NT2/D1 (cell line): ENCODE results near the gene ARHGAP25.

Source experiments
- DNase-seq: peaks from one replicate; pipeline ENCODE4 v3.0.0-alpha.2; 2011; ENCODE audit warnings: low read depth, low spot score
- H3K27me3 ChIP-seq: 2 replicates; pipeline ENCODE4 v1.6.0; 2011; ENCODE audit warnings: mild to moderate bottlenecking; ENCODE audit not compliant: insufficient read length, insufficient read depth
- H3K36me3 ChIP-seq: 2 replicates; pipeline ENCODE4 v1.6.1; 2011; ENCODE audit warnings: mild to moderate bottlenecking, low read length, mixed read lengths; ENCODE audit not compliant: insufficient read depth, insufficient read length
- H3K4me1 ChIP-seq: 2 replicates; pipeline ENCODE4 v1.5.1; 2011; ENCODE audit not compliant: insufficient read depth, insufficient read length
- H3K4me3 ChIP-seq: 2 replicates; pipeline ENCODE4 v1.5.1; 2011; ENCODE audit warnings: low read depth; ENCODE audit not compliant: insufficient read length
- H3K9ac ChIP-seq: 2 replicates; pipeline ENCODE4 v1.6.0; 2011; ENCODE audit warnings: low read depth; ENCODE audit not compliant: insufficient read length
- H3K9me3 ChIP-seq: 2 replicates; pipeline ENCODE4 v1.5.1; 2011; ENCODE audit warnings: mild to moderate bottlenecking, low read length; ENCODE audit not compliant: insufficient read depth
- SUZ12 ChIP-seq: IDR thresholded peaks from 2 replicates; pipeline ENCODE4 v1.6.1; 2011; ENCODE audit not compliant: insufficient read length, insufficient read depth; ENCODE audit errors: extremely low read depth
- YY1 ChIP-seq: IDR thresholded peaks from 2 replicates; pipeline ENCODE4 v1.6.1; 2011; ENCODE audit not compliant: insufficient read length, insufficient read depth
- ZNF274 ChIP-seq: IDR thresholded peaks from 2 replicates; pipeline ENCODE4 v1.6.1; 2011; ENCODE audit warnings: mild to moderate bottlenecking, low read depth, low read length

Gene ARHGAP25

DNA sequence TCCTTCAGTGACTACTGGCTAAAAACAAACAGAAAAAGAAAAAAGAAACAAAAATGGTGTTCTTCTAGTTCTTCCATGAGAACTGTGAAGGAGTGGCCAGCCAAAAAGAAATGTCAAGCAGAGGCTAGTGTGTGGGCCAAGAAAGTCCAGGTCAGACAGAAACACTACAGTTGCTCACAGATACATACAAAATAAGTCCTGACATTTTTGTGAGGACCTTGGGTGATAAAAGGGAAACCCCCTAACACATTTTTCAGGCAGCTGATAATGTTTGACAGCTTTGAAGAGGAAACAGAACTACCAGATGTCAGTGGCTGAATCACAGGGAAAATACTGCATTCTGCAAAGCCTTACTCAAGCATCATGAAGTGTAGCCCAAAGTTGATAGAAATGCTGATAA is 28.1 kb downstream of the ARHGAP25 start:
- peaks cover 3% of the 10 kb centered on the region for H3K4me1 ChIP-seq
- H3K36me3 ChIP-seq, result no peaks in the 10 kb centered on the region
- H3K9me3 ChIP-seq, result no peaks in the 10 kb centered on the region
- no peak overlapping the region for H3K9ac ChIP-seq
- H3K4me3 ChIP-seq, result no peak overlapping the region
- no peaks in the 10 kb centered on the region for H3K27me3 ChIP-seq
- no peak for DNase-seq
- TF ChIP-seq ZNF274 (no peak), SUZ12 (no peak), YY1 (no peak)

DNA sequence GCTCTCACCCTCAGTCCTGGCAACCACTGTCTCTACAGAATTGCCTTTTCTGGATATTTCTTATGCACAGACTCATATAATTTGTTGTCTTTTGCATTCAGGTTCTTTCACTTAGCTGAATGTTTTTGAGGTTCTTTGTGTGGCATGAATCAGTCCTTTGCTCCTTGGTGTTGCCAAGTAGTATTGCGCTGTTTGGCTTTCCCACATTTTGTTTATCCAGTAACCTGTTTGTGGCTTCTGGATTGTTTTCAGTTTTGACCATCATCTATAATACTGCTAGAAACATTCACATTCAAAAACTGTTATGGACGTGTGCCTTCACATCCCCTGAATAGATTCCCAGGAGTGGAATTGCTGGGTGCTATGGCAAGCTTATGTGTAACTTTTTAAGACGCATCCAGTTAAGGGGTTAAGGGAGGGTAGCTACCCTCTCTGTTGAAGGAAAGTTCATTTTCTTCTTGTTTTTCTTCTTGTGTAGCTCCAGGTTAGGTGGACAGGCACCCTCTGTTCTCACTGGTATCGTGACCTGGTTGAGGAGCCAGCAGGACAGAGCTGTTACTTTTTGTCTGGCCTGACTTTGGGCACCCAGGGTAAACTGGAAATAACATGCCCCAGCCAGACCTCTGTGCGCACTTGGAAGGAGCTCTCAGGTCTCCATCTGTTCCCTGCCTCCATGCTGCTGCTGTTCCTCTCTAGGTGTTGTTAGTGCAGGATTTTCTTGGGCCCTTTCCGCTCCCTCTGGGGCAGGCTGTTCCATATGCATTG is 29.6 kb downstream of the ARHGAP25 start:
- no peak overlapping the region for H3K4me3 ChIP-seq
- H3K4me1 ChIP-seq, result peaks cover 3% of the 10 kb centered on the region
- TF ChIP-seq ZNF274 (no peak), YY1 (no peak), SUZ12 (no peak)
- H3K9ac ChIP-seq, result no peak overlapping the region
- H3K9me3 ChIP-seq, result no peaks in the 10 kb centered on the region
- H3K27me3 ChIP-seq, result no peaks in the 10 kb centered on the region
- no peak for DNase-seq
- no peaks in the 10 kb centered on the region for H3K36me3 ChIP-seq

DNA sequence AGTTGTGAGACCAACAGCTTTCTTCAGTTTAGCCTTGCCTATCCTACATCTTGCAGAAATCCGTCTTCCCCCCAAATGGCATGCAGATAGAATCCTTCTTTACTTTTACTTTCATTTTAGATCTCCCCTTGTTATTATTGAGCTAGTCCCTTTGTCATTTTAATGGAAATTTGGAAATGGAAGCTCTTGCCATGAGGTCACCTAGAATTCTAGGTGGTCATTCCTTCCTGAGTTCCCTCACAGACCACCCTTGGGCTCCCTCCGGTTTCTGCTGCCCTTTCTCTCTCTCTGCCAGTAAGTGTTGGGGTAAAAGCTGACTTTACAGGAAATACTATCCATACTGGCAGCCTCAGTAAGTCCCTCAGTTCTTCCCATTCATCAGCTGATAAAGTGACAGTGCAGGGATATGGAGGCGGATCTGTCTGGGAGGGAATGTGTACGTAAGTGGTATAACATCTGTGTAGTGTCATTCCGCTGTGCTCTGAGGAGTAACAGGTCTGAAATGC is 30.2 kb downstream of the ARHGAP25 start:
- no peak overlapping the region for H3K4me3 ChIP-seq
- H3K27me3 ChIP-seq, result no peaks in the 10 kb centered on the region
- H3K4me1 ChIP-seq, result peaks cover 3% of the 10 kb centered on the region
- no peak for DNase-seq
- H3K9ac ChIP-seq, result no peak overlapping the region
- TF ChIP-seq YY1 (no peak), ZNF274 (no peak)
- no peaks in the 10 kb centered on the region for H3K36me3 ChIP-seq
- H3K9me3 ChIP-seq, result no peaks in the 10 kb centered on the region

DNA sequence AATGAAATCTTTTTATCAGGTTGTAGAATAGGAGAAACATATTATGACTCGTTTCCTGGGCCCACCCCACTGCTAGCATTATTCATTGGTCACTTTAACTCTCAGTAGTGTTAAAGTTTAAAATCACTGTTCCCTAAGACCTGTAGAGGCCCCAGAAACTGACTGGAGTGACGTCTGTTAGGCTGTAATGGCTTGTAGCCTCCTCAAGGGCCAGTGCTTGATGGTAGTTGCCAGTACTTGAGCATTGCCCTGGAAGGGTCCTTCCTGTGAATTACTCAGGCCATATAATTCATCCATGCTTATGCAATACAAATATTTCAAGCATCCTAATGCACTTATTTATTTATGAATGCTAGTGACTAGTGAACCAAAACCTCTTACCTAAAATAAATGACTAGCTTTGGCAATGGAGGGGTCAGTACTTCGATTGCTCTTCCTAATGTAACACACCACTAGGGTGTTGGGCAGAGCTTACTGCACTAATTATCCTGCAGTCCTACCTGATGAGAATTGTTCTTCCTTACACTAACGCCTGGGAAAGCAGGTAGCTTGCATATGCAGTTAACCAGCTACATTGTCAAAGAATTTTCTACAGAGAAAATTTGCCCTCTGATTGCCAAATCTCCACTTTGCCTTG is 31.2 kb downstream of the ARHGAP25 start:
- Histone ChIP-seq H3K9ac (no peak overlapping the region), H3K9me3 (no peaks in the 10 kb centered on the region), H3K4me3 (no peak overlapping the region), H3K27me3 (no peaks in the 10 kb centered on the region), H3K4me1 (peaks cover 3% of the 10 kb centered on the region), H3K36me3 (no peaks in the 10 kb centered on the region)
- TF ChIP-seq YY1, result no peak
- TF ChIP-seq SUZ12, result no peak
- TF ChIP-seq ZNF274, result no peak
- DNase-seq, result no peak

DNA sequence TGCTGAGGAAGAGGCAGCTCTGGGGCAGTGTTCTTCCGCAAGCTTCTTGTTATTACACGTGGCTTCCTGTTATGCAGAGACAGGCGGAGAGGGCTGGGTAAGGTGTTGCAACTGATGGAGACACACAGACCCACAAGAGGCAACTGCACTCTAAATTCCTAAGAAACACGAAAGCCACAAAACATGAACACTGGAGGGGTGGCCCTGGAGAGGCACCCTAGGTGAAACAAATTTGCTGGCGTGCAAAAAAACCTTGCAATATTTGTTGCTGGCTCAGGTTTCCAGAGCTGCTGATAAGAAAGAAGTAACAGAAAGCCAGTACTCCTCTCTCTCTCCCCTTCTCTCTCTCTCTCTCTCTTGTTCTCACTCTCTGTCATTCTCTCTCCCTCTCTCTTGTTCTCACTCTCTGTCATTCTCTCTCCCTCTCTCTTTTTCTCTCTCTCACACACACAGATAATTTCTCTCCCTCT is 31.8 kb downstream of the ARHGAP25 start:
- H3K9ac ChIP-seq, result no peak overlapping the region

DNA sequence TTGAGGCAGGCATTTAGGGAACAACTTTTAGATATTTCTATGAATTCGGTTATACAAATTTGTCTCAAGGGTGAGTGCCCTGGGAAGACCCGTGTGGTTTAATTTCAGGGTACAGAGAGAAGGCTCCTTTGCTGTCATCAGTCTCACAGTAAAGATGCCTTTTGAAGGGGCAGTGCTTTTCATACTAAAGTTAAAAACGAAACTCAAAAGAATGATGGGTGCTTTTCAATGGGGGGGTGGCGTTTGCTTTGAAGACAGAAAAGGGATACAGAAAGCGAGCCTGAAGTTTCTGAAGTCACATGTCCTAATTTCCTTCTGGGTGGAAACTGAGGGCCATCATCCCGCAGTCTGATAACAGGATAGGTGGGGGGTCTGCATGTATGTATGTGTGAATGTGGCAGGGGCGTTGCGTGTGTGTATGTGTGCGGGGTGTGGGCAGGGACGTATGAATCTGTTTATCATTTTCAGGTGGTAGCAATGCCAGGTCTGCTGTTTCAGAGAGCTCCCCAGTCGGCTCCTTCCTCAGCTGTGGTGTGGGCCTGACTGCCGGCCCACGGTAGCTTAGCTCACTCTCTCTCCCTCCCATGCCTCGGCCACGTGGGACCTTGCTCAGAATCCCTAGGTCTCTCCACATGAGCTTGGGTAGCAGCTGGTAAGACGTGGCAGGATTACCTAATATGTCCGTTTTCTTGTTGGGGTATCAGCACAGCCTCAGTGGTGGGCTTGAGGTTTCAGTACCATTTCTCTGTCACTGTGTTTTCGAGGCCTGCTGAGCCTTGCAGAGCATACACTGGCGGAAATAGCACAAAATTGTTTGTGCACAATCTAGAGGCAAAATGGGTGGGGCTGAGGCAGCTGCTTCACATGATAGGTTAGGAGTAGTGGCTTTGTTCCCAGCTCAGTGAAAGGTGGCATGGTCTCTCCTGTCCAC is 32.7 kb downstream of the ARHGAP25 start:
- no peak overlapping the region for H3K4me3 ChIP-seq
- peaks cover 3% of the 10 kb centered on the region for H3K4me1 ChIP-seq
- no peak for DNase-seq

More for the DNA sequence above, 31.8 kb downstream of the ARHGAP25 start:
- H3K4me3 ChIP-seq, result no peak overlapping the region
- TF ChIP-seq YY1 (no peak), ZNF274 (no peak), SUZ12 (no peak)
- no peaks in the 10 kb centered on the region for H3K27me3 ChIP-seq
- H3K9me3 ChIP-seq, result no peaks in the 10 kb centered on the region
- no peaks in the 10 kb centered on the region for H3K36me3 ChIP-seq
- H3K4me1 ChIP-seq, result peaks cover 3% of the 10 kb centered on the region
- DNase-seq, result no peak

More for the DNA sequence above, 32.7 kb downstream of the ARHGAP25 start:
- Histone ChIP-seq H3K27me3 (no peaks in the 10 kb centered on the region), H3K36me3 (no peaks in the 10 kb centered on the region), H3K9me3 (no peaks in the 10 kb centered on the region), H3K9ac (no peak overlapping the region)
- no peak for TF ChIP-seq SUZ12
- TF ChIP-seq YY1, result no peak
- no peak for TF ChIP-seq ZNF274
